ENCODE results near the gene BTBD8.

BTBD8 gene

GRCh38 chr1:92219028-92219427 lies 138.9 kb downstream of the BTBD8 start:
- no peak for TF ChIP-seq CTCF (conservative IDR thresholded peaks at IDR 0.05; ENCODE audit: low read length)
- TF ChIP-seq EZH2phosphoT487 (IDR thresholded peaks at IDR 0.05; ENCODE audit: borderline replicate concordance): no peak
- H3K4me2 ChIP-seq (ENCODE audit: low read depth, low read length, poor library complexity, severe bottlenecking): no peak overlapping the region
- H3K9ac ChIP-seq (ENCODE audit: low read depth, low read length, poor library complexity, severe bottlenecking): no peak overlapping the region
- no peak overlapping the region for H3K4me3 ChIP-seq (ENCODE audit: low read length, poor library complexity, severe bottlenecking)
- H3K9me2 ChIP-seq (replicated peaks; ENCODE audit: low read depth, low read length): no peaks in the 10 kb centered on the region
- no peaks in the 10 kb centered on the region for H3K27me3 ChIP-seq (ENCODE audit: insufficient read depth, low read length, poor library complexity, severe bottlenecking)
- no peaks in the 10 kb centered on the region for H3K36me3 ChIP-seq (ENCODE audit: insufficient read depth, low read length)
- H4K20me1 ChIP-seq (ENCODE audit: insufficient read depth, low read length, poor library complexity, severe bottlenecking): no peaks in the 10 kb centered on the region
- no peaks in the 10 kb centered on the region for H3K79me2 ChIP-seq (ENCODE audit: insufficient read depth, low read length)
- no peaks in the 10 kb centered on the region for H3K4me1 ChIP-seq (ENCODE audit: insufficient read depth, low read length, poor library complexity, severe bottlenecking)
- no peaks in the 10 kb centered on the region for H3F3A ChIP-seq (ENCODE audit: low read depth)
- H3K9me3 ChIP-seq (ENCODE audit: insufficient read depth, low read depth, low read length): no peaks in the 10 kb centered on the region
- no peak overlapping the region for H2AFZ ChIP-seq (ENCODE audit: low read length)

GRCh38 chr1:92228401-92228800 lies 148.3 kb downstream of the BTBD8 start:
- Histone ChIP-seq H3K9me2 (replicated peaks; ENCODE audit: low read depth, low read length) (no peaks in the 10 kb centered on the region), H3F3A (ENCODE audit: low read depth) (no peaks in the 10 kb centered on the region), H3K4me1 (ENCODE audit: insufficient read depth, low read length, poor library complexity, severe bottlenecking) (no peaks in the 10 kb centered on the region), H3K9ac (ENCODE audit: low read depth, low read length, poor library complexity, severe bottlenecking) (no peak overlapping the region), H3K4me2 (ENCODE audit: low read depth, low read length, poor library complexity, severe bottlenecking) (no peak overlapping the region), H3K4me3 (ENCODE audit: low read length, poor library complexity, severe bottlenecking) (no peak overlapping the region), H4K20me1 (ENCODE audit: insufficient read depth, low read length, poor library complexity, severe bottlenecking) (no peaks in the 10 kb centered on the region), H3K27me3 (ENCODE audit: insufficient read depth, low read length, poor library complexity, severe bottlenecking) (no peaks in the 10 kb centered on the region), H2AFZ (ENCODE audit: low read length) (no peak overlapping the region), H3K9me3 (ENCODE audit: insufficient read depth, low read depth, low read length) (no peaks in the 10 kb centered on the region), H3K79me2 (ENCODE audit: insufficient read depth, low read length) (no peaks in the 10 kb centered on the region), H3K36me3 (ENCODE audit: insufficient read depth, low read length) (no peaks in the 10 kb centered on the region)
- TF ChIP-seq EZH2phosphoT487 (IDR thresholded peaks at IDR 0.05; ENCODE audit: borderline replicate concordance) (no peak), CTCF (conservative IDR thresholded peaks at IDR 0.05; ENCODE audit: low read length) (no peak)

GRCh38 chr1:92230736-92231135 lies 150.6 kb downstream of the BTBD8 start:
- no peaks in the 10 kb centered on the region for H3F3A ChIP-seq (ENCODE audit: low read depth)
- no peak overlapping the region for H3K4me2 ChIP-seq (ENCODE audit: low read depth, low read length, poor library complexity, severe bottlenecking)
- no peaks in the 10 kb centered on the region for H3K27me3 ChIP-seq (ENCODE audit: insufficient read depth, low read length, poor library complexity, severe bottlenecking)
- no peak overlapping the region for H2AFZ ChIP-seq (ENCODE audit: low read length)
- no peaks in the 10 kb centered on the region for H3K9me2 ChIP-seq (replicated peaks; ENCODE audit: low read depth, low read length)
- H3K4me1 ChIP-seq (ENCODE audit: insufficient read depth, low read length, poor library complexity, severe bottlenecking): no peaks in the 10 kb centered on the region
- no peaks in the 10 kb centered on the region for H3K9me3 ChIP-seq (ENCODE audit: insufficient read depth, low read depth, low read length)
- TF ChIP-seq CTCF (conservative IDR thresholded peaks at IDR 0.05; ENCODE audit: low read length) (no peak), EZH2phosphoT487 (IDR thresholded peaks at IDR 0.05; ENCODE audit: borderline replicate concordance) (no peak)
- H3K4me3 ChIP-seq (ENCODE audit: low read length, poor library complexity, severe bottlenecking): no peak overlapping the region
- no peaks in the 10 kb centered on the region for H3K79me2 ChIP-seq (ENCODE audit: insufficient read depth, low read length)
- no peaks in the 10 kb centered on the region for H4K20me1 ChIP-seq (ENCODE audit: insufficient read depth, low read length, poor library complexity, severe bottlenecking)
- no peaks in the 10 kb centered on the region for H3K36me3 ChIP-seq (ENCODE audit: insufficient read depth, low read length)
- H3K9ac ChIP-seq (ENCODE audit: low read depth, low read length, poor library complexity, severe bottlenecking): no peak overlapping the region

Data from Loucy (cell line).